ENCODE data around the gene SLC25A4.
"Not testable (repeated sequence)": the region's sequence is repeated elsewhere in the genome, so short reads cannot be mapped to it uniquely, and the experiment has no call there.

The SLC25A4 gene

DNA sequence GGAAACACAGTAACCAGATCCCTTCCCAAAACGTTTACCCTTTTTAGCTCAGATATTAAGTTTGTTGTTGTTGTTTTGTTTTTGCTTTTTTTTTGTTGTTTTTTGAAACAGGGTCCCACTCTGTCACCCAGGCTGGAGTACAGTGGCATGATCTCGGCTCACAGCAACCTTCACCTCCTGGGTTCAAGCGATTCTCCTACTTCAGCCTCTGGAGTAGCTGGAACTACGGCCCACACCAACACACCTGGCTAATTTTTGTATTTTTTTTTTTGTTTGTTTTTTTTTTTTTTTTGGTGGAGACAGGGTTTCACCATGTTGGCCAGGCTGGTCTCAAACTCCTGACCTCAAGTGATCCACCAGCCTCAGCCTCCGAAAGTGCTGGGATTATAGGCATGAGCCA lies 23.6 kb upstream of the SLC25A4 start:
- not testable (repeated sequence) for H3K27ac ChIP-seq; DNase-seq (ENCODE audit: low read depth, low spot score)

DNA sequence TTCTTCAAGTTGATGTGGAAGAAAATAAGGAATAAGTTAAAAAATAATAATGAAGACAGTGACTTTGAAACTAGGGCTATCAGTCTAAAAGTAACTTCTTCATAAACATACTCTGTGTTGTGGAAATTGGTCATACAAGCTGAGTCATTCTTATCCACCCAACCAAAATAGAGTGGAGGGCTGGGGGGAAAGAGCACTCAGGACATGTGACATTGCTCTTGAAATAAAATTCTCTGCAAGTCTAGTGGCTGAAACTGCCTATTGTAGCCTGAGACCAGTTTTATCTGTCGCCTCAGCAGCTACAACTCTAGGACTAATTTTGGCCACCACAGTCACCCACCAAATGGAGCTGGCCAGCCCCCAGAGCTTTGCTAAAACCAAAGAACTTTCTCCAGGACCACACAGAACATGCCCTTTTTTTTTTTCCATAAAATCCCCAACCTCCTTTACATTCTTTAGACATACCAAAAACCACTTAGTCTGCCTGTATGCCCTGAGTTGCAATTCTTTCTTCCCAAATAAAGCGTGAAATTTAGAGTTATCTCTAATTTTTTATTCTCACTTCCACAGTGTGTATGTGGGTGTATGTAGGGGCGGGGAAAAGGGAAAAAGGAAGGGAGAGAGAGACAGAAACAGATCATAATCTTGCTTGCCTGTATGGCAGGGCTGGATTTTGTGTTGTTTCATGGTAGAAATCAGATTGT lies 23.0 kb upstream of the SLC25A4 start:
- no peak for DNase-seq (ENCODE audit: low read depth, low spot score)
- H3K27ac ChIP-seq: no peak overlapping the region

DNA sequence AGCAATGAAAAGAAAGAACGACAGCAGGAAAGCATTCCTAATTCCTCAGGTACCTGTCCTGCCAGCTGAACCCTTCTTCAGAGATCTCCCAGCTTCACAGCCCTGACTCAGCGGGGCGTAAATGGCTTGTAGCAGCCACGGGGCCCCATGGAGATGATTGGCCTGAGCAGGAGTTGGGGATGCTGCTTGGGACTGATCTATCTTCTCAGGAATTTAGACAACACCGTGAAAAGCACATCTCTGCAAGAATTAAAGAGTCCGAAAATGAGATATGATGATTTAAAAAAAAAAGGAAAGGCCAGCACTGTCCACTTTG lies 22.5 kb upstream of the SLC25A4 start:
- no peak for DNase-seq (ENCODE audit: low read depth, low spot score)
- no peak overlapping the region for H3K27ac ChIP-seq

DNA sequence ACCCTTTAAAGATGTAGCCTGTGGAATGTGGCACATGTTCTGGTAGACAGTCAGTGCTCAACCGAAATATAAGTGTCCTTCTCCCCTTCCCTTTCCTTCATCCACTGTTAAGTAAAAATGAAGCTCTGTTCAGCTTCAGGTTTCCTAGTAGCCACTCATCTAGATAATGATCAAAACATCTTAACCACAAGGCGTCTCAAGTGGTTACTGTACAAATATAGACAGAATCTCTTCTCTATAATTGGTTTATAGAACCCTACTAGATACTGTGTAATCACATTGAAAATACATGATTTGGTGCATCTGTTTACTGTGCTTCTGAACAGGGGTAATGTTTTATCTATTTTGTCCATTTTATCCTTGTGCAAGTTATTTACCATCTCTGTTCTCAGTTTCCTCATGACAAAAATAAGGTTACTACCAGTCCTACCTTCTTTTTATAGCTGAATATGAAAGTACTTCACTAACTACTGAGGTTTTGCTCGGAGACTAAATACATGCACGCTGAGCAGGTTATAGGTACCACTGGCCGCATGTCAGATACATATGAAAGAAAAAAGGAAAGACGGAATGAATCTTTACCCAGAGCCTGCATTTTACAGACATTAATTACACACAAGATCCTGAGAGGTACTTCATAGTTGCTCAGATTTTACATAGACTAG lies 20.3 kb upstream of the SLC25A4 start:
- no peak for DNase-seq (ENCODE audit: low read depth, low spot score)
- H3K27ac ChIP-seq: no peak overlapping the region

DNA sequence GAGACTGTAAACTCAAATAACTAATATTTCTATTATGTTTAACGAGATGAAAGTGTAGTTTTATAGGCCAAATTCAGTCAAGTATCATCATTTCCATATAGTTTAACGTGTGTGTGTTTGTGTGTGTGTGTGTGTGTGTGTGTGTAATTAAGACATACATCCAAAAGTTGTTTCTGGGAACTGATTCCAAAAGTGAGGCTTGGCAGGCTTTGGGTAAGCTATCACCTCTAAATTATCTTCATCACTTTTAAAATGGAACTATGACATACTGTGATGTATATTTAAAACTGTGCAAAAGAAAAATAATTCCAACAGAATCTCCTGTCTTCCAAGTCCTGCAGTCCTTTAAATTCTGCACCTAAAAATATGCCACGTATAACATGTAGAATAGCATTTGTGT lies 19.1 kb upstream of the SLC25A4 start:
- DNase-seq (ENCODE audit: low read depth, low spot score): no peak
- H3K27ac ChIP-seq: no peak overlapping the region

DNA sequence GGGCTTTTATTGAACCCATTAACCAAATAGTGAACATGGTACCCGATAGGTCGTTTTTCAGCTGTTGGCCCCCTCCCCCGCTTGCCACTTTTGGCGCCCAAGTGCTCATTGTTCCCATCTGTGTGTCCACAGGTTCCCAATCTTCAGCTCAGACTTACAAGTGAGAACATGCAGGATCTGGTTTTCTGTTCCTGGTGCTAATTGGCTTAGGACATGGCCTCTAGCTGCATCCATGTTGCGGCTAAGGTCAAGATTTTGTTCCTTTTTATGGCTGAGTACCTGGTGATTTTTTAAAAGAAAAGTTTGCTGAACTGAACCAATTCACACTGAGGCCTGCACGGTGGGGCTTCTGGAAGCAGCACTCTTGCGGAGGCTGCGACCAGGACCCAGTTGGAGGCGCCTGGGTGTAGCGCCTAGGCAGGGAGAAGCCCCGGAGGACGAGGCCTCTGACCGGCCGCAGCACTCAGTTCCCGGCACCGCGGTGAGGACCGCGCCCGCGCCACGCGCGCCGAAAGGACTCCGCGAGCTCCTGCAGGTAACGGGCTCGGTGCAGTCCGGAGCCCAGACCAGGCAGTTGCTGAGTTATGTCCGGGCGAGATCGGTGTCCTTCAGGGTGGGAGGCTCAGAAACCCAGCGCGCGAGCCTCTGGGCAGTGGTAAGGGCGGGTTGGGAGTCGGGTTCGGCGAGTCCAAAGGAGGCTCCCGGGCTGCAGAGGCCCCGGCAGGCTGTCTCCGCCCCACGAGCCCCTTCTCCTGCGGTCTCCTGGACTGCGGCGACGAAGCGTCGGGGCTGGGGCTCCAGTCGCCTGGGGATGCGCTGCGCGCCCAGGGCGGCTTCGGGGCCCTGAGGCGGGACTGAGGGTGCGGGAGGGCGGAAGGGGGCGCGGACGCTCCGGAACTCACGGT lies 15.8 kb upstream of the SLC25A4 start:
- no peak for DNase-seq (ENCODE audit: low read depth, low spot score)

DNA sequence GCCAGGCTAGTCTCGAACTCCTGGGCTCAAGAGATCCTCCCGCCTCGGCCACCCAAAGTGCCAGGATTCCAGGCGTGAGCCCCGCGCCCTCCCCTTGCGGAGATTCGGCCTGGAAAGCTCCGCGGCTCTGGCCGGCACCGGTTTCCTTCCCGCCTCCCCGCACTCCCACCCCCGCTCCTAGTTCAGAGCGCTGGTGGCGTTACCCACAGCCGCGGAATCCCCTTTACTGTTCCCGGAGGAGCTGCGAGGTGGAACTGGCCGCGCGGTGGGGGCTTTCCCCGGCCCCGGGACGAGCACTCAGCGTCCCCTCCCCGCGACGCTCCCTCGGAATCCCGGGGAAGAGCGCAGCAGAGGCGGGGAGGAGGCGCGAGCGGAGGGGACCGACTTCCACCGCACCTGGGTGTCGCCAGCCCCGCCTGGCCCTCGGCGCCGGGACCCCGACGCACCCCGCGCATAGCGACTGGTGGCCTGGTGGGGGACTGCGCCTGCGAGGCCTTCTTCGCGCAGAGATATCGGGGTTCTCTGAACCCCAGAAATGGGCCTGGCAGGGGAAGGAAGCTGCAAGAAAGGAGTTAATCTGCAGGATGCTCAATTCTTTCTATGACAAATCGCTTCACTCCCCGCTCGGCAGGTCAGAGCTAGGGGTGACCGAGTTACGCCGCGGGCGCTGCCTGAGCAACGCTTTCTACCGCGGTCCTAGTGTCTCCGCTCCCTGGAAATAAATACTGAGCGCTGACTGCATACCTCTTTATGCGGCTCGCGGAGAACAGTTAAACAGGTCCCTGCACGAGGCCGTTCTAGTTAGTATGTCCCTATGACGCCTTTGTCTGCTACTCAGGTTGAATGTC lies 14.6 kb upstream of the SLC25A4 start:
- no peak for DNase-seq (ENCODE audit: low read depth, low spot score)
- H3K27ac ChIP-seq: no peak overlapping the region

More for the DNA sequence above, 15.8 kb upstream of the SLC25A4 start:
- no peak overlapping the region for H3K27ac ChIP-seq

DNA sequence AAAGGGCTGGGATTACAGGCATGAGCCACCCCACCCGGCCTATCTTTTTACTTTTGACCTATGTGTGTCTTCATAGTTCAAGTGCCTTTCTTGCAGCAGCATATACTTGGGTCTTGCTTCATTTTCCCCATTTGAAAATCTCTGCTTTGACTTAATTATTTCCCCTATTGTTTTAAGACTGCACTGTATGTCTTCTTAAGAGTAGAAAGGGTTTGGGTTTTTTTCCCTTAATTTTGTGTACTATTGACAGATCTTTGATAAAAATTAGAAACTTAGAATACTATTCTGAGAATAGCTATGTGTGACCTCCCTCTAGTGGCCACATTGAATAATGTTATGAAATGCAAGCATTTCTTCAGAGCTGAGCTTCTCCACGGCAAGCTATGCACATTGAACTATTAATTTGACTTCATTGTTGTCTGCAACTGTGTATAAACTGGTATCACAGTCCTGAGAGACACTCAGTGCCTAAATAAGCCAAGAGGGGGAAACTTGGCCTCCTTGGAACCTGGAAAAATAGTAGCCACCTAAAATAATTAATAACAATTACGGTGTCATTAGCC lies 8.7 kb upstream of the SLC25A4 start:
- H3K27ac ChIP-seq: no peak overlapping the region
- no peak for DNase-seq (ENCODE audit: low read depth, low spot score)

DNA sequence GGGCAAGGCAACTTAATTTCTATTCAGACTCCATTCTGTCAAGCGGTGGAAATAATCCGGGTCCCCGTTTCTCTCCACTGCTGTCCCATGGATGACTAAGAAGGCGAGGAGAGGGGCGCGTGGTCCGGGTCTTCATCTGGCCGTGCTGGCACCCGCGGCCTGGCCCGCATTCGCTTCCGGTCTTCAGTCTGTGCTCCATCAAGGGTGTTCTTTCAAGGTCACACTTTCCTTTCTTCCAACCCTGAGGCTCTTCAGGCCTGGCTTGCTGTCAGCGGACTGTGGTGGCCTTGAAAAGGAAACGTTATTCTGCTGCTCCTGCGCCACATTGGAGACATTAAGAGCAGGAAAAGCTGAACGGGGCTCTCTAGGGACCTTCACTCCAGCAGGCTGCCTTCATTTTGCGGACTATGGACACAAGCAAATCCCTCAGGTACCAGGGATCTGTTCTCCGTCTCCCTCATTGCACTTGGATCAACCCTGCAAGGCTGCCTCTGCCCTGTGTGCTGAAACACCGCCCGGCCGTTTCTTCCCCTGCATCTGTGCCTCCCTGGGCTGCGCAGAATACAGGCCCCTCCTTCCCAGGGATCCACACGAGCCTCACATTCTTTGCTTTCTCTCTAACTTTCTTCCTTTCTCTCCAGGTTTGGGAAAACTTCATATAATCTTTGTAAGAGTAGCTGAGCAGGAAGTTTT lies 5.7 kb upstream of the SLC25A4 start:
- no peak for DNase-seq (ENCODE audit: low read depth, low spot score)
- no peak overlapping the region for H3K27ac ChIP-seq

DNA sequence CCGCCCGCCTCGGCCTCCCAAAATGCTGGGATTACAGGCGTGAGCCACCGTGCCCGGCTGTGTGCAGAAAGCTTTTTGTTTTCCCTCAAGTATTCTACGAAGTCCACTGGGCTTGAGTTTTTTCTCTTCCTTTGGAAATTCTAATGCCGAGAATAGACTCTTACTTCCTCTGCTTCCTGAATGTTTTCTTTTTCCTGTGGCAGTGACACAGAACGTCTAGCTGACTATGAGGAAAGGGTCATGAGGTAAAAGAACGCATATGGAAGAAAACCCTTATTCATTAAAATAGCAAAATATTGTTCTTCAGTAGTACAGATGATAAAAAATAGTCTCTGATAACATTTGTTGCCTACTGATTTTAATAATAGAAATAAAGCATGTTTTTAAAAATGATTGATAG lies 4.9 kb upstream of the SLC25A4 start:
- H3K27ac ChIP-seq: no peak overlapping the region

DNA sequence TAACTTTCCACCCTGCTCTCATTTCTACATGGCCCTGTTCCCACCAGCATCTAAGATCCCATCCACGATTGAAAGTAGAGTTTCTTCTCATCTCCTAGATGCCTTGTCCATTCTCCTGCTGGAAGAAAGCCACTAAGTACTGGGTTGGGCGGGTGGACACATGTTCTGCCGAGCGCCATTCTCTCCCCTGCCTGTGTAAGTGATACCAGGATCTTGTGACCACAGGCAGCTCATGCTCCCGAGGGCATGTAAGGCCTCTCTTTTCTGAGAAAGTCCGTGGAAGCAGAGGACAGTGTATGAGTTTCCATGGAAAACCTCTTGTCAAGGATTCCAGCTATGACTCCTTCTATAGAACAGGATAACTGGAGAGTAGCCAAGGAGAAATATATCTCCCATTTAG lies 3.3 kb upstream of the SLC25A4 start:
- no peak for DNase-seq (ENCODE audit: low read depth, low spot score)
- no peak overlapping the region for H3K27ac ChIP-seq

More for the DNA sequence above, 4.9 kb upstream of the SLC25A4 start:
- DNase-seq (ENCODE audit: low read depth, low spot score): no peak

DNA sequence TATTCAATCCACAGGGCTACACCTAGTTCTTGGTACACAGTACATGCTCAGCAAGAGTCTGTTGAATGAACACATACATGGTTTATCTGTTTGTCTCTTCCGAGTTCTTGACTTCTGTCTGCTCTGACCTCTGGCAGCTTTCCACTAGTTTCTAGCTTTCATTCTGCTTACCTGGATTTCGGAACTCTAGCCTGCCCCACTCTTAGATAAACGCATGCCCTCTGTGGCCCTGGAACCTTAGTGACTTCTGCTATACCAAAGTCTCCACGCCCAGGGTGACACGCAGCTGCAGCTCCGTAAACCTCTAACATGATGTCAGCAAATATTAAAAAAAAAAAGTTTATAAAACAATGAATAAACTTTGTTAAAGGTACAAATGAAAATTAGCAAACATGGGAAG lies 1.3 kb upstream of the SLC25A4 start:
- H3K27ac ChIP-seq: no peak overlapping the region
- DNase-seq (ENCODE audit: low read depth, low spot score): no peak

DNA sequence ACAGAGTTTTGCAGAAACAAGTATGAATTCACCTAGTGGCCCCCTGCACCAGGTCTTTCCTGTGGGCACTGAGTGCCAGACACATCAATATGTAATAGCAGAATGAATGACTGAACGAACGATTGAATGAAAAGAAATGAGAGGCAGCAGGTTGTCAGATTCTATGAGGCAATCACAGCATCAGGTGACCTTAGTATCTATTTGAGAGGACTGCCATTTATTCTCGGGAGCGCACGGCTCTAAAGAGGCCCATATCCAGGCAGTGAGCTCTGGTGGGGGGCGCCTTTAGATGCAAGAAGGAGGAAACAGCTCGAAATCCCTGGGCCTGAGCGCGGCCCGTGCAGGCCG lies 528 bp upstream of the SLC25A4 start:
- DNase-seq (ENCODE audit: low read depth, low spot score): no peak
- no peak overlapping the region for H3K27ac ChIP-seq

DNA sequence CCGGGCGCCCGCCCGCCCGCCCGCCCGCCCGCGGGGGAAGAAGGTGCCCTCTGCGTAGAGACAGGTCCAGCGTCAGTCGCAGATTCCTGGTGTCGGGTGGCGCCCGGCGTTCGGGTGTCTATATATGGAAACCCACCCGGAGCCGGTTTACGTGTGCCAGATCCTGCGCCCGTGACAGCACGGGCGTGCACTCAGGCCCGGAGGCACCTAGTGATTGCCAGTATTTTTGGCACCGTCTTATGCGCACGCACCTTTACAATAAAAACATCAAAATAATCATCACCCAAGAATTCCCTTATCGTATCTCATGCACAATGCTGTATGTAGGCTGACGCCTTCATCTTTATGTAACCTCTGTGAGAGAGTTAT lies 519 bp downstream of the SLC25A4 start:
- H3K27ac ChIP-seq: no peak overlapping the region
- DNase-seq (ENCODE audit: low read depth, low spot score): no peak

DNA sequence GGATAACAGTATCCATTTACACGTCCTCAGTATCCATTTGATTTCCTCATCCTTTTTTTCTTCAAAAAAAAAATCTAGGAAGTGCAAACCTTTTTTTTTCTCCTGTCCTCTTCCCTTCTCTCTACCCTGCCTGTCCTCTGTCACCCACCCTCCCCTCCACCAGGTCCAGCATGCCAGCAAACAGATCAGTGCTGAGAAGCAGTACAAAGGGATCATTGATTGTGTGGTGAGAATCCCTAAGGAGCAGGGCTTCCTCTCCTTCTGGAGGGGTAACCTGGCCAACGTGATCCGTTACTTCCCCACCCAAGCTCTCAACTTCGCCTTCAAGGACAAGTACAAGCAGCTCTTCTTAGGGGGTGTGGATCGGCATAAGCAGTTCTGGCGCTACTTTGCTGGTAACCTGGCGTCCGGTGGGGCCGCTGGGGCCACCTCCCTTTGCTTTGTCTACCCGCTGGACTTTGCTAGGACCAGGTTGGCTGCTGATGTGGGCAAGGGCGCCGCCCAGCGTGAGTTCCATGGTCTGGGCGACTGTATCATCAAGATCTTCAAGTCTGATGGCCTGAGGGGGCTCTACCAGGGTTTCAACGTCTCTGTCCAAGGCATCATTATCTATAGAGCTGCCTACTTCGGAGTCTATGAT lies 1.7 kb downstream of the SLC25A4 start:
- DNase-seq (ENCODE audit: low read depth, low spot score): no peak

DNA sequence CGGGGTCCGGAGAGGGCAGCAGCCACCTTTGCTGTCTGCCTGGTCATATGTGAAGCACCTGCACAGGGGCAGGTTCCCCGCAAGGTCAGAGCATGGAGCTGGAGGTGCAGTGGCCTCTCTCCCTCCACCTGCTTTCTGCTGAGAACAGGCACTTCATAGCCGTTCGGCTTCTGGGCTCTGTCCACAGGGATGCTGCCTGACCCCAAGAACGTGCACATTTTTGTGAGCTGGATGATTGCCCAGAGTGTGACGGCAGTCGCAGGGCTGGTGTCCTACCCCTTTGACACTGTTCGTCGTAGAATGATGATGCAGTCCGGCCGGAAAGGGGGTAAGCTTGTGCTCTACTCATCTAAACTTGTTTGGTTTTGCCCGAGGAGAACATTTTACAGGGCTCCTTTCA lies 2.5 kb downstream of the SLC25A4 start:
- H3K27ac ChIP-seq: no peak overlapping the region
- DNase-seq (ENCODE audit: low read depth, low spot score): no peak

More for the DNA sequence above, 1.7 kb downstream of the SLC25A4 start:
- H3K27ac ChIP-seq: no peak overlapping the region

DNA sequence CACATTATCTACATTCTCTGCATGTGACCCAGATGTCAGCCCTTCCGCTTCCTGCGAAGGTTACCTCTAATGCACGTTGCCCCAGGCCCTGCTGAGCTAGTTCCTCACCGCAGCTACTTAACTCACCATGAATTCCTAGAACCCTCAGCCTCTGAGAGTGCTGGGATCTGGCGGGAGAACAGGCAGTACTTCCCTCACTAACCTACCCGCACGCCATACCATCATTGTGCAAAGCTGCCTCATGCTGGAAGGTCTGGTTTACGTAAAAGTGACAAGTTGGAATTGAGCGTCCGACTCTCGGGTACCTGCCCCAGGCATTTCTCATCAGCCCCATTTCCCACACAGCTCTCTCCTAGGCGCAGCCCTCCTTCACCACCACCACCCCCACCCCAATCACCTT lies 6.3 kb downstream of the SLC25A4 start:
- DNase-seq (ENCODE audit: low read depth, low spot score): no peak
- no peak overlapping the region for H3K27ac ChIP-seq

DNA sequence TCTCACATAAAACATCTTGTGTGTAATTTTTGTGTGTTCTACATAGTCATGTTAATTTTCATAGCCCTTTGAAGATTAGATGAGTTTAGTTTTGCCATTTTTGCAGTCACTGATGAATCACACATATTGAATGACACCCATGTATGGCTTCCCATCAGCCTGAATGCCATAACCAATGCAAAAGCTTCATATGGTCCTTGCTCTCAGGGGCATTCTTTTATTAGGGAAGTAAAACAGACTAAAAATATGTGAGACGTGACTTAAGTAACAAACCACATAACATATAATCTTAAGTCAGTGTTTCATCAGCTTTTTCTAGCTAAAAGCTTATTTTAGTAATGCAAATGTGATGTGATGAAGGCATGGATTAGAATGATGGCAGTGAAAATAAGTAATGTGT lies 8.2 kb downstream of the SLC25A4 start:
- no peak for DNase-seq (ENCODE audit: low read depth, low spot score)

DNA sequence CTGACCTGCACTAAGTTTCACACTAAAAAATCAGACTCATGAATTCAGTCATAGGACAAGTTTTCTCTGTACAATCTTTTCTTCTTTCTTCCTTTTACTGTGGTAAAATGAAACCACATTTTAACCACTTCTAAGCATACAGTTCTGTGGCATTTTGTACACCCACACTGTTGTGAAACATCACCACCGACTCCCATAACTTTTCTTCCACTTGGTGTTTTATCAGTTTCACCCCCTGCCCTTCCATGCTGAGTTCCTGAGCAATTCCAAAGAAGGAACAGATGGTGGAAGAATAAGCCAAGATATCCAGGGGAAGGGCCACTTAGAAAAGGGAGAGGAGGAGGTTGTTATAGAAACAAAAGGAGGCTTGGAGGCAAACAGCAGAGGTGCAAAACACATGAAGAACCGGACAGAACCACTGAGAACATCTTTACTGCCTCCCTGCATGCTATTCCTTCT lies 22.6 kb downstream of the SLC25A4 start:
- no peak overlapping the region for H3K27ac ChIP-seq
- DNase-seq (ENCODE audit: low read depth, low spot score): no peak

More for the DNA sequence above, 8.2 kb downstream of the SLC25A4 start:
- no peak overlapping the region for H3K27ac ChIP-seq
